8988T (cell line): ENCODE results near the gene CARS2.
"Not testable (repeated sequence)": the region's sequence is repeated elsewhere in the genome, so short reads cannot be mapped to it uniquely, and the experiment has no call there.

Experiments used
- DNase-seq: peaks from one replicate; pipeline ENCODE4 v3.0.0; 2011

The CARS2 gene

GRCh38 chr13:110706570-110707372 is 855 bp upstream of the CARS2 start:
- DNase-seq, result no peak

GRCh38 chr13:110705356-110705825 is 525 bp downstream of the CARS2 start:
- DNase-seq, result no peak

DNA sequence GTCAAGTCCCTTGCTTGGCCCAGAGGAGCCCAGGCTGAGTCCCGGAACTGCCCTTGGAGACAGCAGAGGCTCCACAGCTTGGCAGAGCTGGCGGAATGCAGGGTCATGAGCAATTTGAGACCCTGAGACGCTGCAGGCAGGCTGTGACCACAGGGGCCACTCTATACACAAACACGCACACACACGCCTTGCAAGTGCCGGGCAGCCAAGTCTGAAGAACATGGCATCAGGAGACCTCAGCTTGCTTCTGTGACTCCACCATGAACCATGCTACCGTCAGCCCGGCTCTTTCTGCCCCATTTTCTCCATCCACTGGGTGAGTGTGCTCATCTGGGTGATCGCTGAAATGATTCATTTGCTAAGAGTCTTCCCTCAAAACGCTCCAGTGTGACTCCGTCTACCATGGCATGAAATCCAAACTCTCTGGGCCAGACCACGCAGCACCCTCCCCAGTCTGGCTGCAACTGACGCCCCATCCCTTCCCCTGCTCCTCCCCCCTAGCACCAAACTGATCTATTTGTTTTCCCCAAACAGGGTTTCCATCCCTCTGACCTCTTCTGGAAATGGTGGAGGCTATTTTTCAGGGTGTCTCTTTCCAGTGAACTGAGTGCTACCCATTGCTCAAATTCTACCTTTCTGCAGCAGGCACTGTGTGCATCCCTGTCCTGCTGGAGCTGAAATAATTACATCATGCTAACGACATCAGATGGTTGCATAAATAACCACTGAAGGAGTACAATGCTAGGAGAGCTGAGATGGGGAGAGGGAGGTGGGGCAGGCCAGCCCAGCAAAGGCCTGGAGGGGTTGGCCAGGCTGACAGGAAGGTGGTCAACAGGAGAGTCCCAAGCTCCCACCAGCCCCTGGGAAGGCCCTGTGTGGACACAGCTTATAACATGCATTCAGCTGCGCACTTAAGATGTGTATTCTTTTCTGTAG is 3.1 kb downstream of the CARS2 start:
- no peak for DNase-seq

- no peak for DNase-seq
Measured at GRCh38 chr13:110702089-110702488, 3.8 kb downstream of the CARS2 start.

- not testable (repeated sequence) for DNase-seq
Measured at GRCh38 chr13:110701061-110701460, 4.9 kb downstream of the CARS2 start.

- no peak for DNase-seq
Measured at GRCh38 chr13:110700641-110701040, 5.3 kb downstream of the CARS2 start.

DNA sequence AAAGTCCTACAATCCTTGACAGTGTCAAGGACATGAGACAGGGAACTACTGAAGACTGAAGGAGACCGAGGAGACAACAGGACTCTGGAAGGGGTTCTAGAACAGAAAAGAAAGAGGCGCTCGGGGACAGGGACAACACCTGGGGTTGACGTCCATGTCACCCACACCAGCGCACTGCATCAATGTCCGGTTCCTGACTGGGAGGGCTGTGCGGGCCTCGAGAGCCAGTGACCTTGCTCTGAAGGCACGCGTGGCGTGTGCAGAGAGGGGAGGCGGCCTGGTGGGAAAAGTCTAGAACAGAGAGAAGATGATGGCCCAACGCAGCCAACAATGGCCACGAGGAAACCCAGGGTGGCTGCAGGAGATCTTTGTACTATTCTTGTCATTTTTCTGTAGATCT is 5.7 kb downstream of the CARS2 start:
- DNase-seq, result no peak

GRCh38 chr13:110699148-110700145 is 6.5 kb downstream of the CARS2 start:
- DNase-seq, result no peak

GRCh38 chr13:110698689-110699088 is 7.2 kb downstream of the CARS2 start:
- DNase-seq, result no peak

- DNase-seq, result no peak
Measured at GRCh38 chr13:110697842-110698241, 8.1 kb downstream of the CARS2 start.

GRCh38 chr13:110696776-110697175 is 9.1 kb downstream of the CARS2 start:
- DNase-seq, result no peak

- DNase-seq, result not testable (repeated sequence)
Measured at GRCh38 chr13:110695774-110696173, 10.1 kb downstream of the CARS2 start.

DNA sequence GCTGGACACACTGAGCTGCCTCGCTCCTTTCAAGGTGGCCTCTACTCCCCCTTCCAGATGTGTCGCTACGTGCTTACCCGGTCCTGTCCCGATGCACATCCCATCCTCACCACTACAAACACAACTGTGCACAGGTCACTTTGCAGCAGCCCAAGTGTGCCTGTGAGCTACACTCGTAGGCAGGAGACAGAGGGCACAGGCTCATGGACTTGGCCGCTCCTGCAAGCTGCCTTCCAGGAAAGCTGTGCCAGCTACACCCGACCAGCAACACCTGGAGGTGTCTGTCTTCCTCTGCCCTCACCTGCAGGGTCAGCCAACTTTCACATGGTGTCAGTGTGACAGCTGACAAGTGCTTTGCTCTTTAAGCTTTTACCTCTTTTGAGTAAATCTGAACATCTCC is 15.4 kb downstream of the CARS2 start:
- no peak for DNase-seq

DNA sequence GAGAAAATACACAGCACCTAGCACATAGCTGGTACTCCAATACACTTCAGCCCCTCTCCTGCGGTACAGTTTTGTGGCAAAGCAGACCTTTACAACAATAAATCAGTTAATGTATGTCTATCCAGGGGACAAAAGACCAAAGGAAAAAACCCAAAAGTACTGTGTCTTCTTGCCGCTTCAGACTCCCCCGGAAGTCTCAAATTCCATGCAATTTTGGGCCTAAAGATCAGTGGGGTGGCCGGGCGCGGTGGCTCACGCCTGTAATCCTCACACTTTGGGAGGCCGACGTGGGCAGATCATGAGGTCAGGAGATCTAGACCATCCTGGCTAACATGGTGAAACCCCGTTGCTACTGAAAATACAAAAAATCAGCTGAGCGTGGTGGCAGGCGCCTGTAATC is 16.2 kb downstream of the CARS2 start:
- no peak for DNase-seq

- no peak for DNase-seq
Measured at GRCh38 chr13:110689041-110689440, 16.9 kb downstream of the CARS2 start.

- DNase-seq, result no peak
Measured at GRCh38 chr13:110687736-110688135, 18.2 kb downstream of the CARS2 start.

DNA sequence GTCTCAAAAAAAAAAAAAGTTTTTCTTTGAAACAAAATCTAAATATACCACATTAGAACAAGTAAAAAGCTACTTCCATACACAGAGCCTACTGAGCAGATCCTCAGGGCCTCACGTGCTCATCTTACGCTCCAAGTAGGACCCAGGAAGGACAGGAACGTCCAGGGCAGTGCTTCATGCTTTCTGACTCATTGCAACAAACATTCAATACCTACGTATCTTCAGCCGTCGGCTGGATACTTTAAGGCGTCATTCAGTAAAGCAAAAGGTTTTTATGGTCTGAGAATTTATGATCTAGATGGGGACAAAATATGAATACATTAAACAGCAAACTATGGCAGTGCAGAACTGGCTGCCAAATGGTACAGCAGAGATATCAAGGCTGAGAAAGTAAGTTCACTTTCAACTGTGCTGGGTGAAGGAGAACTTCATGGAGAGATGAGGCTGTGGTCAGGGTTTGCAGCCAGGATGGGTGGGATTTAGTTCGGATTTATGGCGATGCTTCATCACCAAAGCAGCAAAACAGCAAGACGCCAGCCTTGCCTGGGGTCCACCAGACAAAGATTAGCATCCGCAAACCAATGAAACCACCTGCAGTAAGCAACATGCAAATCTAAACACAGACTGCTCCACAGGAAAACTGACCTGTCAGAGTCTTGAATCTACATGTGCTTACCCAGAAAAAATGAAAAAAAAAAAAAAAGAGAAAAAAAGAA is 20.5 kb downstream of the CARS2 start:
- no peak for DNase-seq

DNA sequence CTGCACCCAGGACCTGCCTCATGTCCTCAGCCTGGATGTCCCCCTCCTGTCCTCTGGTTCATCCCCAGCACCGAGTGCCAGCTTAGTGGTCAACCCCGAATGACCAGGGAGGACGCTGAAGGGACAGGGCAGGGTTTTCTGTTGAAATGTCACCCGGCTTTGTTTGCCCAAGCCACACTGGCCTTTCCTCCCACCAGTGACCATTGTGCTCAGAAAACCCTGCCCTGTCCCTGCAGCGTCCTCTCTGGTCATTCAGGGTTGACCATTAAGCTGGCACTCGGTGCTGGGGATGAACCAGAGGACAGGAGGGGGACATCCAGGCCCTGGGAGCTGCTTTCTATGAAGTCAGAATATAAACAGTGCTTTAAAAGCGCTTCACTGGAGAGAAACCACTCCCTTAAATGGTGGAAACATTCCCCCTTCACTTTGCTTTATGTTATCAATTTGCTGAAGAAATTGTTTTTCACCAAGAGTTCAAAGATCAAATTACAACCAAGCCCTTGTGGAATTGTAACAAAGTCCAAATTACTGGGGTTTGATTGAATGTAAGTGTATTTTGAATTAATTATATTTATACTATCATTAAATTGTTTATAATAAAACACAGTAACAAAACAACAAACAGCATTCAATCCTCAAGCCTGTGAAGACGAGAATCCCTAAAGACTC is 21.4 kb downstream of the CARS2 start:
- DNase-seq, result no peak

- no peak for DNase-seq
Measured at GRCh38 chr13:110683921-110684320, 22.0 kb downstream of the CARS2 start.

- no peak for DNase-seq
Measured at GRCh38 chr13:110683203-110683883, 22.6 kb downstream of the CARS2 start.

- no peak for DNase-seq
Measured at GRCh38 chr13:110682746-110683145, 23.2 kb downstream of the CARS2 start.
